Glomerular visceral epithelial cell (primary cell): ENCODE data around the gene PDLIM5.
A peak's percentile ranks its signal among the peaks of the same experiment; 100 is the strongest.
"Not testable (repeated sequence)": the region's sequence is repeated elsewhere in the genome, so short reads cannot be mapped to it uniquely, and the experiment has no call there.

Experiments
- DNase-seq: peaks from one replicate; pipeline ENCODE4 v3.0.0-alpha.2; 2016; ENCODE audit errors: extremely low spot score

PDLIM5 gene

DNA sequence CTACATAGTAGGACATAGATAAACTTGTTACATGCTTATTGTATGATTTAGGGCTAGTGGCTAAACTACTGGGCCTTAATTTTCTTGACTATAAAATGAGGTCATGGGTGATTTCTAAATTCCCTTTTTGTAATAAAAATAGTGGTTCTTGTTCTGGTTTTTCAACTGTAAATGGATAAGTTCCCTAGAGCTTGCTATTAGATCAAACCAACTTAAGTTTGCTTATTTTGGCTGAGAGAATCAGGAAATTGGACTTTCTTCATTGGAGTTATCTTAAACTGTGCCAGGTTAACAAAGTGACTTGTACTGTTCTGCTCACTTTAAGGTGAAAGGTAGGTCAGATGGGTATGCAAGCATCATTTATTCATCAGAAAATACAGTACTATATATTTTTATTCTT, 78.3 kb downstream of the PDLIM5 start:
- DNase-seq, result no peak

DNA sequence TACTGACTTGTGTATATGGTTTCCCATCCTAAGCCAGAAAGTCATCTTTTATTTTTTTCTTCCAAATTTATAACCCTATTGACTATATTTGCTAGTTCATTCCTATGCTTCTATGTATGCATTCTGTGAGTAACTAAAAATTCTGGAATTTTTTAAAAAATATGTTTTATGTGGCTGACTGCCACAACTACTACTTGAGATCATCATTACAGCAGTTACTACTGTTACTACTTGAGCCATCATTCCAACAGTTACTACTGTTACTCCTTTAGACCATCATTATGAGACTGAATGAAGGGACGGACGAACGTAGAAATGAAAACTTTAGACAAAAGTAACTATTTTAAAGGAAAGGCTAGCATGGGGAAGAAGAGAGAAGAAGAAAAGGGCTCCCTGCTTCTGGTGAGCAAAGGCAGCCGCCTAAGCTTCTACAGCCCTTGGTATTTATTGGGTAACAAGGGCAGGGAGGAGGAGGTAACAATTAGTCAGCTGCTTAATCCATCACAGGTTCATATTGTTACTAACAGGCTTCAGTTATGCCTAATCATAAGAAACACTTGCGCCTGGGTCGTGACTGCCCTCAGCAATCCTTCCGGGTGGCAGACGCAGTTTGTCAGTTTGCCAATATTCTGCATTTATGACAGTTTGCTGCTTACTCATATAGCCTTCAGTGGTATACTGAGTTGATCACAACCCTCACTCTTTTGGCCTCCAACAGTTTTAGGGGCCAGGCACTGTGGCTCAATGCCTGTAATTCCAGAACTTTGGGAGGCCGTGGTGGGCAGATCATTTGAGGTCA, 80.4 kb downstream of the PDLIM5 start:
- no peak for DNase-seq

DNA sequence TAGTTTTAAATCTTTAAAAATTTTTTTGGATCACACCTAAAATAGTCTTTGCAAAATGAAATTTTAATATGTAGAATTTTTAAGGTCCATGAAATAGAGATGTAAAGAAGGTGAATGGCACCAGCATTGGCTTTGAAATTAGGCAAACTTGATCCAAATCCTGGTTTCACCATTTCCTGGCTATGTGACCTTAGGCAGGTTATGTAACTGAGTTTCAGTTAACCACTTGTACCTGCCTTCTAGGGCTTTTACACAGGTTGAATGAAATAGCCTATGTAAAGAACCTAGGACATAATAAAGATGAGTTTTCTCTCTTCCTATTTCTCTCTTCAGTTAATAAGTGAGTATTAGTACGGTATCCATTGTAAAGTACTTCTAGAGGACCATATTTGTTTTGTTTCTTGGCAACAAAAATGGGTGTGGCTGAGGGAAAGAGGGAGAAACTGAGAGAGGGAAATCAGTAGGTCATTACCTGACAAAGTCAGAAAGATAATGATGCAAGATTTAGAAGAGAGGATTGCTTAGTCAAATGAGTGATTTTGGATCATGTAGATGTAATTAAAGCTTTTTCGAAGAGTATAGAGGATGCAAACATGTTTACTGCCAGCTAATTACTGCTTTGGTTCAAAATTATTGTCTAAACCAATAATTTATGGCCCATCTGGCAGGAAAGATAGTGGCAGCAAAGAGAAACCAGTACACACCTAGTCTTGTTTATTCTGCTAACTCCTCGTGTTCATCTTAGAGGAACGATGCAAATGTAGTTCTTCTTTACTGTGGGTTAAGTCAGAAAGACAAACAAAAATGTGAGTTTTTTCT, 81.9 kb downstream of the PDLIM5 start:
- DNase-seq, result no peak

DNA sequence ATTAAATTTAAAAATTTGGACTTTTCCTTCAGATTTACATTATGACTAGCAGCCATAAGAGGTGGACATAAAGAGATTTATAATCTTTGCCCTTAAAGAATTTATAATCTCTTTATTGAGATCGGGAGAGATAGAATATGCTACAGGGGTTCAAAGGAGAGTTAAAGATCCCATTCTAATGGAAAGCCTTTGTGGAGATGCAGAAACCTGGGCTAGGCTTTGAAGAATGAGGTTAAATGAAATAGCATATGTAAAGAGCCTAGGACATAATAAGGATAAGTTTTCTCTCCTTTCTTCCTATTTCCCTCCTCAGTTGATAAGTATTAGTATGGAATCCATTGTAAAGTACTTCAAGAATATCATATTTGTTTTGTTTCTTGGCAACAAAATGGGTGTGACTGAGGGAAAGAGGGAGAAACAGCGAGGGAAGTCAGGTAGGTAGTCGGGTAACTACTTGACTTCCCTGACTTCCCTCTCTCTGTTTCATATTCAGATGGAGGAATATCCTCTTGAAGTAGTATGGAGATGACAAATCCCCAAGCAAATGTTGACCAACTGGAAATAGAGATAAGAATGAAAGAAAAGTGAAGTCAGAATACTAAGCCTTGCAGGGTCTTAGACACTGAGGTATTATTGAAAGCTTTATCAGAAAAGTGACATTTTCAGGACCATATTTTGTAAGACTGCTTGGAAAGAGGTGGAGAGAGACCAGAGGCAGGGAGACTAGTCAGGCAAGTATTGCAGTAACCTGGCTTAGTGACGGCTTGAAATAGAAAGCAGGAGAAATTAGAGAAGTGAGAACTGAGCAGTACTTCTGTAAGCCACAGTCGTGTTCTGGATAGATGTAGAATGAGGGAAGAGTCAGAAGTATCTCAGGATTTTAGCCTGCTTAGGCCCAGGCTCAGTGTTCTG, 82.9 kb downstream of the PDLIM5 start:
- no peak for DNase-seq

DNA sequence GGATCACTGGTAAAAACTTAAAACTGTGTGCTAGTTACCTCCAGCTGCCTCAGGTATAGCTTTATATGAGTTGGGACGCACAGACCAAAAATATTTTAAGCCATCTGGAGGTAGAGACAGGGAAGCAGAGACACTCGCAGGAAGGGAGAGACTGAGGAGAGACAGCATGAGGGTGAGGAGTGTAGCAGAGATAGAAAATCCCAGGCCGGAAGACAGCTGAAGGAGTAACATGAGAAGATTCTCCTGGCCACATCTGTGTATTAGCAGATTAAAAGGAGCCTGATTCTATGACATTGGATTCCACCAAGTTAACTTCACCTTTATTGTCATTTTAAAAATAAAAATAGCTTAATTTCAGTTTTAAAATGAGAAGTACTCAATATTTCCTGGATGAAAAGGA, 84.3 kb downstream of the PDLIM5 start:
- no peak for DNase-seq

DNA sequence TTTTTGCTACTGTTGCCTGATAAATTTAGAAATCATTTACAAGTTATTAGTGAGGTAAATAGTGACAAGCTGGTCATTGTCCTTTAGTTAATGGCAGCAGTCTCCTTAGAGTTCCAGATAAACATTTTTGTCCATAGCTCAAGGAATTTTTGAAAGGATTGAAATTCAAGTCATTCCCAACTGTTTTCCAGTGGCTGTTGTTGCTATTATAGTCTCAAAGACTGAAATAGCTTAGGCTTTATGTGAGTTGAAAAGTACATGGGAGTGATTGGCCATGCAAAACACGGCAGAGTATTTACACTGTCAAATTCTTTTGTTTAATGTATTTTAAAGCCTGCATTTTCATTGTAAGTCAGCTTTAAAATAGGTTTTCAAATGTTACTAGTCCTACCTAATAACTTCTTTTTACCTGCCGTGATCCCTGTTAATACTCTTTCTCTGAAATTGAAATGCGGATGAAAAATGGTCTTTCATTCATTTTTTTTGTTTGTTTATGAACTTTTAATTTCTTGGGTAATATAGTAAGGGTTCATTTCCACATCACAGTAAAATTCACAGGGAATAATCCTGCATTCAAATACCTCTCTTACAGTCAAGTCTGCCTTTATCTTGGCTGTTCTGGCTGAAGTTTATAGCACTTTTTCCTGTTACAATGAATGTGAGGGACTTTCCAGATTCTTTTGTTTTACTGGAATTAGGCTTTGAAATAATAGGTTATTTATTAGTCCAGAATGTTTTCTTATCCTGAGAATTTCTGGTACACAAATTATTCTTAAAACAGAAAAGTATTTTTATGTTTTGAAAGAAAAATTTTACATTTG, 85.1 kb downstream of the PDLIM5 start:
- no peak for DNase-seq

DNA sequence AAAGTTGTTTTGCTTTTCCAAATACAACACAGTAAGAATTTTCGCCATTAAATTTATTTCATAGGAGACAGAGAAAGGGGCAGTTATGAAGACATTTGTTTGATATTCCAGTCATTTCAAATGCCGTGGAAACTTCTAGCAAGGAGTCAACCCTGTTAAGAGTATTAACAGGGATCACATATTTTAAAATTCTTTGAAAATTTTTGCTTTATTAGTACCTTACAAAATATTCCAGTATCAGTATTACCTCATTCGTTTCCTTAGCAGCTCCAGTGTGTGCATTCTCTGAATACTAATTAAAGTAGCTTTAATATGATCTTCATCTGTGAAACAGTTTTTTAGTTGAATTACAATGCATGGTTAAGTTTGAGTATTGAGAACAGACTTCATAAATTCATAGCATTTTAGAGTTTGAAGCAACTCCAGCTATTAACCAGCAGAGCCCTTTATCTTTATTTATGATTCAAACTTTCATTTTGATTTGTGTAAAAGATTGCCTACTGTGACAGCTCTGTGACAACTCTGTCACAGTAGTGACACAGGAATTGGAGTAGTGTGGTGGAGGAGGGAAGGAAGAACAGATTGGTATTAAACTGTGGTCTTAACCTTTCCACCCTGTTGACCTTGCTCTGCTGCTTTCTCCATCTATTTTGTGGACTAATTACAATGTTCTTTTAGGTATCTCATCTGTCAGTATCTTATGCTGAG, 86.3 kb downstream of the PDLIM5 start:
- no peak for DNase-seq

DNA sequence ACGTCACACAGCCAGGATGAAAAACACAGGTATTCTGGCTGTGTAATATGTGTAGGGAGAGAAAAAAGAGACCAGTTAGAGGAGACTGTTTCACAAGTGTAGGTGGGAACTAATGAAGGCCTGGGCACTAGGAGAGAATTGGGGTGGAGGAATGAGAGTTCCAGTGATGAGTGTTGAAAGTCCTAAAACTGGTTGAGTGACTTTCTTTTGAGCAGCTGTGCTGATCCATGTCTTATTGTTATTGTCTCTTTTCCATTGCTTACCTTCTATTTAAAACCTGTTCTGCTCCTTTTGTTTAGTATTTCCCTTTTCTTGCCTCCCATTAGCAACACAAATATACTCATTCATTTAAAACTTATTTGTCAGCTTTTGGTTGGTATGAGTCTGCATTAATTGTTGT, 88.7 kb downstream of the PDLIM5 start:
- no peak for DNase-seq

DNA sequence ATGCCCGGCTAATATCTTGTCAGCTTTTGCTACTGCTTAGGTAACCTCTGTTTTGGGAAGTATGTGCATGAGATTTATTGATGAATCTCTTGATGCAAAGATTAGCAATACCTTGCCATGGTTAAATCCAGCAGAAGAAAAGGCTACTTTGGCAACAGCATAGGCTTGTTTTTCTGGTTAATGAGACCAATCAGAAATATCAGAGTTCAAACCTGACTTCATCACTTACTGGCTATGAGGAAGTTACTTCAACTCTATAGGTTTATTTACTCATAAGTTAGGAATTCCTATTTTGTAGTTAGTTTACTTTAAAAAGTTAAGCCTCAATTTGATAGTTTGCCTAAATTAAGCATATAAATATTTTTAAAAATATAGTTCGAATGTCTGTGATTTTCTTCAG, 93.1 kb downstream of the PDLIM5 start:
- DNase-seq, result no peak

DNA sequence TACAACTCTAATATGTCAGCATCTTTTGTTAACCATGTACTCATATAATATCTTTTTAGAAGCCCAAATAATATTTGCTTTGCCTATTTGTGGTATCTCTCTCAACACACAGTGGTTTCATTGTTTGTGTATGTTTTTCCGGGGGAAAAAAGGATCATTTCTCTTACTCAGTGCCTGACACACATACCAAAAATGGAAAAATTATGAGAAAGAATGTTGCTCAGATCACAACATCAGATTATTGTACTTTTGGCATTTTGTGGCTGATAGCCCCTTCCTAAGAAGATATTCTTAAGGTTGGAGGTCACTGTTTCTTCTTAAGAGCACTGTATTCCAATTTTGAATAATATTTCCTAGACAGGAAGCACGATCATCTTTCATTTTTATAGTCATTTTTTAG, 93.6 kb downstream of the PDLIM5 start:
- no peak for DNase-seq

DNA sequence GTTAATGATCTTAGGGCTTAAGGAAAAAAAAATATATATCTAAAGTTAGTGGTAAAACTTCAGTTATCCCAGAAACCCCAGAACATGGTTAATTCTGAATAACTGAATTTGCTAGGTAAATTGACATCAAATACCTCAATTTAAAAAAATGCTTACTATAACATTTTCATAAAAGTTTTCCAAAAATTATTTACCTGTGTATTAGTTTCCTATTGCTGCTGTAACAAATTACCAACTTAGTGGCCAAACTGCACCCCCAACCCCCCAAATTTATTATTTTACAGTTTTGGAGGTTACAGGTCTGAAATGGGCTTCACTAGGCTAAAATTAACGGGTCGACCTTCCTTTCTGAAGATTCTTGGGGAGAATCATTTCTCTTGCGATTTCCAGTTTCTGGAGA, 95.2 kb downstream of the PDLIM5 start:
- no peak for DNase-seq

DNA sequence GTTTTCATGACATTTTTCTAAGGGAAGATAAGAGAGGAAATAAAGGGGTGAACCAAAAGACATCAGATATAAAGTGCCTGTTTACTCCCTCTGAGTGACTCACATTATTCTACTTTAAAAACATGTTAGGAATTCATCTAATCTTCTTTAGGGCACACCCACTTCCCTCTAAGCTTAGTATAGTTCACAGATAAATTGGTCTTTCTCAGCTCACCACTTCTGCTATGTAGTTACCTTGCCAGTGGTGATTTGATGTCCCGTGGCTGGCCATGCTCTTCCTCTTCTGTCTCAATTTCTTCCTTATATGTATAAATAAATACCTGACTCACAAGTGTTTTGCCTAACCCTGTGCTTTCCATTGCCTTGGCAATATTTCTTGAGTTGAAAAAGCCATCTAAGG, 96.8 kb downstream of the PDLIM5 start:
- peak; percentile 66 for DNase-seq

DNA sequence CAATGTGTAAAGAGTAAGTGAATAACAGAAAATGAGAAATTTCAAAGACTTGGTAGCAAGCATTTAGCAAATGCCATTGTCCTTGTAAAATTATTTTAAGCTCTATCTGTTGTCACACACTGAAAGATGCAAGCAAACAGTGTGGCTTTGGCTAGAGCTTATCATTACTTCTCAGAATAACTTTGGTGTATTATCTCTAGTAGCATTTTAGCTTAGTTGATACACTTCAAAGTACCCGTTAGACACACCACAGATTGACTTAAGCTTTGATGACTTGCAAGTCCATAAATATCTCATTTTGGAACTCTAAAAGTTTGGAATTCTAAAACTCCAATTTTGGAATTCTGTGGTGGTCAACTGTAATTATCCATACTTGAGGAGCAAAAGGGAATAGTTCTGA, 98.6 kb downstream of the PDLIM5 start:
- no peak for DNase-seq

DNA sequence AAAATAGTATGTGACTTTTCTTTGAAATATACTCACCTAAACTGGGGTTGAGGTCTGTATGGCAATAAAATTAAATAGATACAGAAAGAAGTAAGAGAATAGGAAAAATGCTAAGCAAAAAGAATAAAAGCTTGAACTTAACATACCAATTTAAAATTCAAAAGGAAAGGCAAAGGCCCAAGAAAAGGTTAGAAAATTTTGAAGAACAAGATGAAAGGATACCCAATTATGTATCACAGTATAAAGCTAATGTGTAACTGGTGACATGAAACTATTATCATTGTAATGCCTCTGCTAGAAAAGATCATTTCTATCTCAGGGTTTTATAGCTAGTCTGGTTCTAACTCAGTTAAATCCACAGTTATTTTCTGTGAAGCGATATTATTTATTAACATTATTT, 99.1 kb downstream of the PDLIM5 start:
- no peak for DNase-seq

DNA sequence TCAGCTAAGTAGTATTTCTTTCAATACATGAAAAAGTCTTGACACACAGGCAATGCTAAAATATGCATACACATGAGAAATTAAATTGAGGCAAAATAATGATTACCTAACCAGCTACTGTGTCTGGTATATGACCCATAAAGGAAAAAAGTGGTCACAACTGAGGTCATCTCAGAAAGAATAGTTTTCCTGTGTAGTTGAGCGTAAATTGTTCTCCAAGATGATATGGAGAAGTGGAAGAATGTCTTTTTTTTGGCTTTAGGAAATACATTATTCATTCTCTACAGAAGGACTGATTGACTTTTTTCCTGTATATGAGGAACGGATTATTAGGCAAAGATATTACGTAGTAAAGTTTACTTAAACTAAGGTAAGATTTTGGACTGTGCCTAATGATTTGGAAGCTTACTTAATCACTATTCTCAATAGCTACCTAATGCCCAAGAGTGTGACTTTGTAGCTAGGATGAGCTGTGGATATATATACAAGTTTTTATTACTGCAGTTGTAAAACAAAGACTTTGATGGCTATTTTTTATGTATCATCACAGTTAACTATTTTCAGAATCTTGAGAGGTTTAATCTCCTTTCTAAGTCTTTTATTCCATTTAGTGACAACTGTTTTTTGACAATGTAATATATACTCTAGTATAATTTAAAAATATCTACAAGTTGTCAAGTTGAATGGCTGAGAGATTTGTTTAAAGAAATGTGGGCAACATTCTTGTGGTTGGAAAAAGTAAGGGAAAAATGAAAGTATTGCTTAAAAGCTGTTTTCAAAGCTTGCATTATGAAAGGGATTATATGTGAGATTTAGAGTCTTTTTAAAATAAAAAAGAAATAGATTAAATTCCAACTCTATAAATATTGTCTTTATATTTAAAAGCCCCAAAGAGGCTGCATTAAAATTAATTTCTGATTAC, 100.2 kb downstream of the PDLIM5 start:
- DNase-seq, result peak; percentile 43

DNA sequence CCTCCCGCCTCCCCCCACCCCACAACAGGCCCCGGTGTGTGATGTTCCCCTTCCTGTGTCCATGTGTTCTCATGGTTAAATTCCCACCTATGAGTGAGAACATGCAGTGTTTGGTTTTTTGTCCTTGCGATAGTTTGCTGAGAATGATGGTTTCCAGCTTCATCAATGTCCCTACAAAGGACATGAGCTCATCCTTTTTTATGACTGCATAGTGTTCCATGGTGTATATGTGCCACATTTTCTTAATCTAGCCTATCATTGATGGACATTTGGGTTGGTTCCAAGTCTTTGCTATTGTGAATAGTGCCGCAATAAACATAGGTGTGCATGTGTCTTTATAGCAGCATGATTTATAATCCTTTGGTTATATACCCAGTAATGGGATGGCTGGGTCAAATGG, 104.3 kb downstream of the PDLIM5 start:
- DNase-seq, result not testable (repeated sequence)

DNA sequence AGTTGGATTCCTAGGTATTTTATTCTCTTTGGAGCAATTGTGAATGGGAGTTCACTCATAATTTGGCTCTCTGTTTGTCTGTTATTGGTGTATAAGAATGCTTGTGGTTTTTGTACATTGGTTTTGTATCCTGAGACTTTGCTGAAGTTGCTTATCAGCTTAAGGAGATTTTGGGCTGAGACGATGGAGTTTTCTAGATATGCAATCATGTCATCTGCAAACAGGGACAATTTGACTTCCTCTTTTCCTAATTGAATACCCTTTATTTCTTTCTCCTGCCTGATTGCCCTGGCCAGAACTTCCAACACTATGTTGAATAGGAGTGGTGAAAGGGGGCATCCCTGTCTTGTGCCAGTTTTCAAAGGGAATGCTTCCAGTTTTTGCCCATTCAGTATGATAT, 105.9 kb downstream of the PDLIM5 start:
- not testable (repeated sequence) for DNase-seq

DNA sequence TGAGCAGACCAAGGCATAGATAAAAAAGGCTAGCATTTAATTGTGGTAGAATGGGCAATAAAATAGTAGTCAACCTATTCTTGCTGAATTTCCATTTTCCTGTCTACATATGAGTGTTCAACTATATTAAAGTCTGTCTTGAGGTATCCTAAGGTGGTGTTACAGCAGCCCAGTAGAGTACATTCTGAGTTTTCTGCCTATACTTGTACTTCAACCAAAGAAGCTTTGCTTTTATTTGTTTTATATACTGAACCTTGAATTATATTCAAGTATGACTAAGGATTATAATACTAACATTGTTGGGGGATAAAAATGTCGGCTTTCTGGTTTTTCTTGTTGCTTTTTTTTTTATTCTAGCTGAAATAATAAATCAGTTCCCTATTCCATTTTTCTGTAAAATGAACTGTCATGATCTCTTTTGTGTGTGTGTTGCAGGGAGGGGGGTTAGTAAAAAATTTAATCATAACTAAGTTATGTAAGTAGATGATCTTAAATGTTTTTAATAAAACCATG, 106.7 kb downstream of the PDLIM5 start:
- DNase-seq, result no peak

DNA sequence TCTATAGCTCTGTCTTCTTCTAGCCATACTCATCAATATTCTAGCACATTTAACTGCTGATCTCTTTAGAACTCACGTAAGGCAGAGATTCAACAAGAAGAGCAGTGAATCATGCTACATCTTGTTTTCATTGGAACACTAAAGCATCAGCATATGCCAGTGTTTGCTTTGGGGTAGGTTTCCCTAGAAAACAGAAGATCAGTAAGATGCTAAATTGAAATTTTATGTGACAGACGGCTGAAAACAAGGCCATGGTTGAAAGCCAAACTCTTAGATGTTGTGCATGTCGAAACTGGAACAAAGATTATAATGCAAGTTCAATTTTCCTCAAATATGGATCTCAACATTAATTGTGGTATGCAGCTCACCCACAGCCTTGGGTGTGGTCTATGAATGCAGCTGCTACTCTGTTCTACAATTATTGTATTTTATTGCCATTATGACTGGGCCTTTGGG, 107.6 kb downstream of the PDLIM5 start:
- no peak for DNase-seq
